ENCODE results near the gene CDH16.

GRCh38 chr16:66924527-66925321 lies 6.0 kb upstream of the CDH16 start:
- TF ChIP-seq CTCF (IDR thresholded peaks at IDR 0.05; ENCODE audit: insufficient read depth, low read depth, low read length), result no peak
- no peak for TF ChIP-seq EZH2 (IDR thresholded peaks at IDR 0.05; ENCODE audit: insufficient read depth, low read length)
